ENCODE results near the gene NFKBIL1. TPM values are rescaled to one million over a fixed set of nuclear protein-coding genes. Genes with fewer than 3 reads are reported as not detected.

The NFKBIL1 gene, protein sequence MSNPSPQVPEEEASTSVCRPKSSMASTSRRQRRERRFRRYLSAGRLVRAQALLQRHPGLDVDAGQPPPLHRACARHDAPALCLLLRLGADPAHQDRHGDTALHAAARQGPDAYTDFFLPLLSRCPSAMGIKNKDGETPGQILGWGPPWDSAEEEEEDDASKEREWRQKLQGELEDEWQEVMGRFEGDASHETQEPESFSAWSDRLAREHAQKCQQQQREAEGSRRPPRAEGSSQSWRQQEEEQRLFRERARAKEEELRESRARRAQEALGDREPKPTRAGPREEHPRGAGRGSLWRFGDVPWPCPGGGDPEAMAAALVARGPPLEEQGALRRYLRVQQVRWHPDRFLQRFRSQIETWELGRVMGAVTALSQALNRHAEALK
- total RNA-seq (2022; extraction: Qiagen RNA extraction), result 9.5 to 13.0 TPM (median 12.6 TPM) in 5 replicates

DNA sequence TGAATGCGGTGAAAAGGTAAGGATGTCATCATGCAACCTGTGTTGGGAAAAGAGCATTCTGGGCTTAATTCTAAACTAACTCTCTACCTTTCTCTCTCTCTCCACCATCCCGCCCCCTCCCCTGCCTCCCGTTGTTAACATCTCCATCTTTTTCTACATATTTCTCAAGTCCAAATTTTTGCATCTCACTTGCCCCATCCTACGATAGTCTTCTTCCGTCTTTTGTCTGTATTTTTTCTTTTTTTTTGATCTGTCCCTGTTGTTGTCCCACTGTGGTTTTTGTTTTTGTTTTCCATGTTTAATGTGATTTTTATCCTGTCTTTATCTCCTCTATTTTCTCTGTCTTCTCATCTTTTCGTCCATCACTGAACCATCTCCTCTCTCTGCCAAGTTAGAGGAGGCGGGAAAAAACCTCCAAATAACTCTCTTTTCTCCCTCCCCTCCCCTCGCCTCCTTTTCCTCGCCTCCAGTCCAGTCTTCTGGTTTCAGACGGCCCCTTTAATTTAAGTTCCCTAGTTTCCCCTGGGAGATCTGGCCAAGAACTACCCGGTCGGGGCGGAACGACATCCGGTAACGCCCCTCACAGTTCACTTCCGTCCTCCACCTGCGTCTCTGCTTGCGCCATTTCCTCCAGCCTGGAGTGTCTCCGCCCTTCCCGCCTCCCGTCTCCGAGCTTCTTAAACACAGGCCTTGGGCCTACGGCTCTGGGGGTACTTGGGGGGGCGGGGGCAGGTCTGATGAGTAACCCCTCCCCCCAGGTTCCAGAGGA lies at the start of gene NFKBIL1:
TSS of gene NFKBIL1 (plus strand) at position 651 of the 769 bp plus-strand sequence. CDS start at position 738, 87 bp downstream.

DNA sequence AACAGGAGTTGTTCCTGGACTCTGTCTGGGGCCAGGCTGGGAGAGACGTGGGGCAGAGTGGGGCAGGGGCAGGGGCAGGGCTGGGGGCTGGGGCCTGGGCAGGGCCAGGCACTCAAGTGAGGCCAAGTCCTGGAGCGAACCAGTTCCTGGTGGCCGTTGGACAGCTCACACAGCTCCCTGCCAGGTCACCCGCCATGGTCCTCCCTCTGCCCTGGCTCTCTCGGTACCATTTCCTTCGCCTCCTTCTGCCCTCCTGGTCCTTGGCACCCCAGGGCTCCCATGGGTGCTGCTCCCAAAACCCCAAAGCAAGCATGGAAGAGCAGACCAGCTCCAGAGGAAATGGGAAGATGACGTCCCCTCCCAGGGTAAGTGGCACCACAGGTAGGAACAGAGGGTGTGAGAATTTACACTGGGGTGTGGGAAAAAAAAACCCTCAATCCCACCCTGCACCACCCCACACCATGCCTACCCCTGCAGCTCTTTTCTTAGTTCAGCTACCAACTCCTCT lies 18.5 kb upstream of the NFKBIL1 start, which contains the start of gene MCCD1:
TSS of gene MCCD1 (plus strand) at position 142 of the 508 bp plus-strand sequence. CDS start at position 195, 53 bp downstream.

DNA sequence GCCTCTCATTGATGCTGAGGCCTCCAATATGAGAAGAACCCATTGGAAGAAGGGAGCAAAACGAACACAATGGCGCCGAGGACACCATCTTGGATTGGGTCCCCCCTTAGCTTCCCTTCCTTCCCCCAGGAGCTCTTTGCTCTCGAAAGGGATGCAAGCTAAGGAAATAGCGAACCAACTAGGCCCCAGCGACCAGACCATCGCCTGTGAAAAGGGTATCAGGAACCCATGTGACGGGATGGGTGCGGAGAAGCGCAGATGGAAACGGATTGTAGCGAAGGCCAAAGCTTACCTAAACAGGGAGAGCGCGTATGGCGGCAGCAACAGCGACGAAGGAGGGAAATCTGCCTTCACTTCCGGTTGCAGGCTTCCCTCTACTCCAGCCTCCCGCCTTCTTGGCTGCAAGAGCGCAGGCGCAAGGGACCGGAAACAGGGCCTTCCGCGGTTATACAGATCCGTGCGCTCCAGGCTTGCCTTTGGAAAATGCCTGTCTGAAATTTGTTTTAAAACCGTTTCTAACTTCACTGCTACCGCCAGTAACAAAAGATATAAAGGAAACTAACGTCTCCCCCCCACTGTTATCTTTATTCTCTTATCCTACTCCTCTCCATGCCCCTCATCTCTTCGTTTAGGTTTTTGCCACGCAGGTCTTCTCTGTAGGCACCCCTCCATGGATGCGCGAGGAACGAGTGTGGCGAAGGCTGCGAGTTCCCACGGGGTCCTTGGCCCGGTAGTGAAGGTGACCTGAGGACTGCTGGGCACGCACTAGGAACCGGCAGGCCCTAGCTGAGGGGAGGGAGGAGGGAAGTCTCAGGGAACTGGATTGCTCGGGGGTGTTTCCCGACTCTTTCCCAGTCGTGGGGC lies 5.5 kb upstream of the NFKBIL1 start, which contains the start of gene DDX39B:
TSS of gene DDX39B (minus strand) at position 346 of the 864 bp plus-strand sequence. CDS start 1,471 bp downstream, outside the sequence.

DNA sequence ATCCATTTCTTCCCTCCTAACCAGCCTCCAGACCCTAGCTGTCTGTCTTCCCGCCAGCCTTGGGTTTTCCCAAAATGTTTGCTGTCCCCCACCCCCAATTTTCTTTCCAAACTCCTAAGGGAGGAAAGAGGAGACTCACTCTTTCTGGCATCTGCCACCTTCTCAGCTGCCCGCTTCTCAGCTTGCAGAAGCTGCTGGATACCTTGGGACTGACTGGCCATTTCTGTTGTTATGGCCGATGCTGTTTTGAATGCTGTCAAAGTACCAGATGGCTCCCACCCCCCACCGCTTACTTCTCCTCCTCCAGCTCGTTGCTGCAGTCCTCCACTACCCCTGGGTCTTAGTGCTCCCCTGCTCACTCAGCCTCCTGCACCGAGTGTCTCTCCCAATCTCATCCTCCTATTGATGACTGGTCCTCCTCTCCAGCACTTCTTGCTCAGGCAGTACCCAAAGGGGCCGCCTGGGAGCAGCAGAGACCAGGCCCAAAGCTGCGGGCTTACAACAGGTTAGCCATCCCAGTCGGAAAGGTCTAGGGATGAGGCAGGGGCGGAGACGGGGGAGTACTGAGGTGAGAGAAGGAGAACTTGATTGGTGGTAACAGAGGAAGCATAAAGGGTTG lies 960 bp upstream of the NFKBIL1 start, which contains the start of gene ATP6V1G2:
TSS of gene ATP6V1G2 (minus strand) at position 270 of the 619 bp plus-strand sequence. CDS start at position 221, 49 bp downstream.

DNA sequence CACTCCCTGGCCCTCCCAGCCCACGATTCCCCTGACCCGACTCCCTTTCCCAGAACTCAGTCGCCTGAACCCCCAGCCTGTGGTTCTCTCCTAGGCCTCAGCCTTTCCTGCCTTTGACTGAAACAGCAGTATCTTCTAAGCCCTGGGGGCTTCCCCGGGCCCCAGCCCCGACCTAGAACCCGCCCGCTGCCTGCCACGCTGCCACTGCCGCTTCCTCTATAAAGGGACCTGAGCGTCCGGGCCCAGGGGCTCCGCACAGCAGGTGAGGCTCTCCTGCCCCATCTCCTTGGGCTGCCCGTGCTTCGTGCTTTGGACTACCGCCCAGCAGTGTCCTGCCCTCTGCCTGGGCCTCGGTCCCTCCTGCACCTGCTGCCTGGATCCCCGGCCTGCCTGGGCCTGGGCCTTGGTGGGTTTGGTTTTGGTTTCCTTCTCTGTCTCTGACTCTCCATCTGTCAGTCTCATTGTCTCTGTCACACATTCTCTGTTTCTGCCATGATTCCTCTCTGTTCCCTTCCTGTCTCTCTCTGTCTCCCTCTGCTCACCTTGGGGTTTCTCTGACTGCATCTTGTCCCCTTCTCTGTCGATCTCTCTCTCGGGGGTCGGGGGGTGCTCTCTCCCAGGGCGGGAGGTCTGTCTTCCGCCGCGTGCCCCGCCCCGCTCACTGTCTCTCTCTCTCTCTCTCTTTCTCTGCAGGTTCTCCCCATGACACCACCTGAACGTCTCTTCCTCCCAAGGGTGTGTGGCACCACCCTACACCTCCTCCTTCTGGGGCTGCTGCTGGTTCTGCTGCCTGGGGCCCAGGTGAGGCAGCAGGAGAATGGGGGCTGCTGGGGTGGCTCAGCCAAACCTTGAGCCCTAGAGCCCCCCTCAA lies 24.9 kb downstream of the NFKBIL1 start, which contains the start of gene LTA:
TSS of gene LTA (plus strand) at position 249 of the 871 bp plus-strand sequence. CDS start at position 703, 454 bp downstream.

DNA sequence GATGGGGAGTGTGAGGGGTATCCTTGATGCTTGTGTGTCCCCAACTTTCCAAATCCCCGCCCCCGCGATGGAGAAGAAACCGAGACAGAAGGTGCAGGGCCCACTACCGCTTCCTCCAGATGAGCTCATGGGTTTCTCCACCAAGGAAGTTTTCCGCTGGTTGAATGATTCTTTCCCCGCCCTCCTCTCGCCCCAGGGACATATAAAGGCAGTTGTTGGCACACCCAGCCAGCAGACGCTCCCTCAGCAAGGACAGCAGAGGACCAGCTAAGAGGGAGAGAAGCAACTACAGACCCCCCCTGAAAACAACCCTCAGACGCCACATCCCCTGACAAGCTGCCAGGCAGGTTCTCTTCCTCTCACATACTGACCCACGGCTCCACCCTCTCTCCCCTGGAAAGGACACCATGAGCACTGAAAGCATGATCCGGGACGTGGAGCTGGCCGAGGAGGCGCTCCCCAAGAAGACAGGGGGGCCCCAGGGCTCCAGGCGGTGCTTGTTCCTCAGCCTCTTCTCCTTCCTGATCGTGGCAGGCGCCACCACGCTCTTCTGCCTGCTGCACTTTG lies 28.0 kb downstream of the NFKBIL1 start, which contains the start of gene TNF:
TSS of gene TNF (plus strand) at position 231 of the 567 bp plus-strand sequence. CDS start at position 408, 177 bp downstream.

DNA sequence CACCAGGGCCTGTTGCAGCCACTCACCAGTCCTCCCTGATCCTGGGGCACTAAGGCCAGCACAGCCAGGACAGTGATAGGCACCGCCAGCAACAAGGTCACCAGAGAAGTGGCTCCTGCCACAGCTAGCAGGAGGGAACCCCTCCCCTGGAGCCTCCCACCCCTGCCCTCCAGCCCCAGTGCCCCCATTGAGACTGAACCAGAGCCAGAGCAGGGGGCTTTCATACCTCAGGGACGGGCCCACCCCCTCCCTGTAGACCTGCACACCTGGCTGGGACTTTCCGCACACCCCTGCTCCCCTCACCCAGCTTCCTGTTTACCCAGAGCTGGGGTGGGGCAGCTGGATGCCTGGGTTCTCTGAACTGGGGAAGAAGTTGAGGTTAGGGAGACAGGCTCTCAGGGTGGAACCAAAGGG lies 34.8 kb downstream of the NFKBIL1 start, which contains the start of gene LTB:
TSS of gene LTB (minus strand) at position 195 of the 414 bp plus-strand sequence. CDS start at position 188, 7 bp downstream.

DNA sequence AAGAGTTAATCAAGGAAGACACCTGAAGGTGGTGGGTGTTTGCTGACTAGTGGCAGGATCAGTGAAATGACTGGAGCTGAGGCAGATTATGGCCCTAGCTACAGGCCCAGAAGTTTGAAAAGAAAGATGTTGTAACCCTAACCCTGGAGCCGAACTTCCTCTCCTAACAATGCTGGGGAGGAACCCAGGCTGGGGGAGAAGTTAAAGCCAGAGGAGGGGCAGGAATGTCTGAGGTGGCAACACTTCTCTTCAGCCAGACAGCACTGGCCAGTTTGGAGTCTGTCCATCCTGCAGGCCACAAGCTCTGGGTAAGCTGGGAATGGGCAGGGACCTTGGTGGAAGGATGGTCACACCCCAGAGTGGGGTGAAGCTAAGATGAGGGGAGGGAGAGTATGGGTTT lies 38.6 kb downstream of the NFKBIL1 start, which contains the start of gene LST1:
TSS of gene LST1 (plus strand) at position 270 of the 400 bp plus-strand sequence. CDS start 1,023 bp downstream, outside the sequence.

Other genes starting within 250 kb of the NFKBIL1 start
- 18.9 to 30.6 TPM (median 26.0 TPM) in 5 replicates for gene HLA-B, start 190.4 kb upstream of the NFKBIL1 start, total RNA-seq (2022; extraction: Qiagen RNA extraction)
- 28.1 to 29.7 TPM (median 28.9 TPM) in 5 replicates for gene MICA, start 144.0 kb upstream of the NFKBIL1 start, total RNA-seq (2022; extraction: Qiagen RNA extraction)
- 5.8 to 6.5 TPM (median 6.2 TPM) in 5 replicates for gene MICB, start 49.5 kb upstream of the NFKBIL1 start, total RNA-seq (2022; extraction: Qiagen RNA extraction)
- not detected in 5 replicates for gene MCCD1, start 18.6 kb upstream of the NFKBIL1 start, total RNA-seq (2022; extraction: Qiagen RNA extraction)
- gene DDX39B, start 5.6 kb upstream of the NFKBIL1 start, total RNA-seq (2022; extraction: Qiagen RNA extraction), result 340 to 418 TPM (median 347 TPM) in 5 replicates
- 0.62 to 1.1 TPM (median 0.93 TPM) in 5 replicates for gene ATP6V1G2, start 1.0 kb upstream of the NFKBIL1 start, total RNA-seq (2022; extraction: Qiagen RNA extraction)
- gene LTA, start 24.7 kb downstream of the NFKBIL1 start, total RNA-seq (2022; extraction: Qiagen RNA extraction), result 0.07 to 0.23 TPM (median 0.08 TPM) in 3 of 5 replicates, not detected in the others
- 0.07 to 0.08 TPM in 2 of 5 replicates, not detected in the others for gene TNF, start 28.0 kb downstream of the NFKBIL1 start, total RNA-seq (2022; extraction: Qiagen RNA extraction)
- 0.12 to 0.49 TPM (median 0.14 TPM) in 4 of 5 replicates, not detected in the other for gene LTB, start 34.8 kb downstream of the NFKBIL1 start, total RNA-seq (2022; extraction: Qiagen RNA extraction)
- gene LST1, start 38.7 kb downstream of the NFKBIL1 start, total RNA-seq (2022; extraction: Qiagen RNA extraction), result 0.14 to 0.41 TPM (median 0.29 TPM) in 5 replicates
- not detected in 5 replicates for gene NCR3, start 45.4 kb downstream of the NFKBIL1 start, total RNA-seq (2022; extraction: Qiagen RNA extraction)
- not detected in 5 replicates for gene AIF1, start 67.6 kb downstream of the NFKBIL1 start, total RNA-seq (2022; extraction: Qiagen RNA extraction)
- 66.2 to 87.9 TPM (median 84.6 TPM) in 5 replicates for gene PRRC2A, start 73.1 kb downstream of the NFKBIL1 start, total RNA-seq (2022; extraction: Qiagen RNA extraction)
- 117 to 150 TPM (median 136 TPM) in 5 replicates for gene BAG6, start 105.1 kb downstream of the NFKBIL1 start, total RNA-seq (2022; extraction: Qiagen RNA extraction)
- 2.9 to 3.7 TPM (median 3.1 TPM) in 5 replicates for gene APOM, start 108.3 kb downstream of the NFKBIL1 start, total RNA-seq (2022; extraction: Qiagen RNA extraction)
- gene C6orf47, start 113.2 kb downstream of the NFKBIL1 start, total RNA-seq (2022; extraction: Qiagen RNA extraction), result 11.3 to 12.4 TPM (median 11.9 TPM) in 5 replicates
- 7.8 to 11.3 TPM (median 10.1 TPM) in 5 replicates for gene GPANK1, start 117.4 kb downstream of the NFKBIL1 start, total RNA-seq (2022; extraction: Qiagen RNA extraction)
- gene CSNK2B, start 118.5 kb downstream of the NFKBIL1 start, total RNA-seq (2022; extraction: Qiagen RNA extraction), result 169 to 183 TPM (median 179 TPM) in 5 replicates
- 2.7 to 4.2 TPM (median 3.2 TPM) in 5 replicates for gene LY6G5B, start 122.4 kb downstream of the NFKBIL1 start, total RNA-seq (2022; extraction: Qiagen RNA extraction)
- gene LY6G5C, start 133.5 kb downstream of the NFKBIL1 start, total RNA-seq (2022; extraction: Qiagen RNA extraction), result 1.2 to 1.7 TPM (median 1.4 TPM) in 5 replicates
- gene ABHD16A, start 155.7 kb downstream of the NFKBIL1 start, total RNA-seq (2022; extraction: Qiagen RNA extraction), result 14.2 to 17.5 TPM (median 16.7 TPM) in 5 replicates
- gene LY6G6F, start 159.3 kb downstream of the NFKBIL1 start, total RNA-seq (2022; extraction: Qiagen RNA extraction), result not detected in 5 replicates
- not detected in 5 replicates for gene LY6G6D, start 167.7 kb downstream of the NFKBIL1 start, total RNA-seq (2022; extraction: Qiagen RNA extraction)
- gene LY6G6C, start 174.1 kb downstream of the NFKBIL1 start, total RNA-seq (2022; extraction: Qiagen RNA extraction), result 0.08 to 0.14 TPM (median 0.09 TPM) in 3 of 5 replicates, not detected in the others
- not detected in 5 replicates for gene MPIG6B, start 175.8 kb downstream of the NFKBIL1 start, total RNA-seq (2022; extraction: Qiagen RNA extraction)
- gene DDAH2, start 181.7 kb downstream of the NFKBIL1 start, total RNA-seq (2022; extraction: Qiagen RNA extraction), result 25.2 to 32.8 TPM (median 28.6 TPM) in 5 replicates
- gene CLIC1, start 188.9 kb downstream of the NFKBIL1 start, total RNA-seq (2022; extraction: Qiagen RNA extraction), result 467 to 486 TPM (median 475 TPM) in 5 replicates
- 10.5 to 14.8 TPM (median 11.7 TPM) in 5 replicates for gene MSH5, start 192.4 kb downstream of the NFKBIL1 start, total RNA-seq (2022; extraction: Qiagen RNA extraction)
- 1.6 to 4.2 TPM (median 3.1 TPM) in 5 replicates for gene SAPCD1, start 215.0 kb downstream of the NFKBIL1 start, total RNA-seq (2022; extraction: Qiagen RNA extraction)
- 1.3 to 1.9 TPM (median 1.5 TPM) in 5 replicates for gene VWA7, start 229.7 kb downstream of the NFKBIL1 start, total RNA-seq (2022; extraction: Qiagen RNA extraction)
- 49.3 to 54.8 TPM (median 53.0 TPM) in 5 replicates for gene VARS1, start 248.1 kb downstream of the NFKBIL1 start, total RNA-seq (2022; extraction: Qiagen RNA extraction)

Measured in A549 treated with AZD2906 at 1 μM for 4 hours (cell line).